ENCODE results near the gene DCUN1D5.
"Not testable (repeated sequence)": the region's sequence is repeated elsewhere in the genome, so short reads cannot be mapped to it uniquely, and the experiment has no call there.

Gene DCUN1D5

GRCh38 chr11:103051981-103052380 is 40.0 kb downstream of the DCUN1D5 start:
- no peaks in the 10 kb centered on the region for H3K27me3 ChIP-seq (ENCODE audit: control insufficient read depth, insufficient read depth, low read length)
- no peak overlapping the region for H3K4me3 ChIP-seq (ENCODE audit: low read length)
- no peaks in the 10 kb centered on the region for H3K4me1 ChIP-seq (ENCODE audit: control insufficient read depth, low read depth, low read length)
- no peak overlapping the region for H3K27ac ChIP-seq (ENCODE audit: low read length)
- no peaks in the 10 kb centered on the region for H3K9me3 ChIP-seq (ENCODE audit: control insufficient read depth, low read depth, low read length)
- no peak overlapping the region for H3K9ac ChIP-seq (ENCODE audit: low read length)
- no peaks in the 10 kb centered on the region for H3K36me3 ChIP-seq (ENCODE audit: control insufficient read depth, low read depth, low read length)

GRCh38 chr11:103051151-103051801 is 40.7 kb downstream of the DCUN1D5 start:
- no peak overlapping the region for H3K9ac ChIP-seq (ENCODE audit: low read length)
- H3K27ac ChIP-seq (ENCODE audit: low read length): no peak overlapping the region
- no peak overlapping the region for H3K4me3 ChIP-seq (ENCODE audit: low read length)
- H3K36me3 ChIP-seq (ENCODE audit: control insufficient read depth, low read depth, low read length): no peaks in the 10 kb centered on the region
- H3K27me3 ChIP-seq (ENCODE audit: control insufficient read depth, insufficient read depth, low read length): no peaks in the 10 kb centered on the region
- no peaks in the 10 kb centered on the region for H3K4me1 ChIP-seq (ENCODE audit: control insufficient read depth, low read depth, low read length)
- no peaks in the 10 kb centered on the region for H3K9me3 ChIP-seq (ENCODE audit: control insufficient read depth, low read depth, low read length)

- Histone ChIP-seq H3K4me3 (ENCODE audit: low read length) (no peak overlapping the region), H3K9me3 (ENCODE audit: control insufficient read depth, low read depth, low read length) (no peaks in the 10 kb centered on the region), H3K27ac (ENCODE audit: low read length) (no peak overlapping the region), H3K27me3 (ENCODE audit: control insufficient read depth, insufficient read depth, low read length) (no peaks in the 10 kb centered on the region), H3K36me3 (ENCODE audit: control insufficient read depth, low read depth, low read length) (no peaks in the 10 kb centered on the region), H3K9ac (ENCODE audit: low read length) (no peak overlapping the region), H3K4me1 (ENCODE audit: control insufficient read depth, low read depth, low read length) (no peaks in the 10 kb centered on the region)
Observed at GRCh38 chr11:103050351-103050750, 41.6 kb downstream of the DCUN1D5 start.

- no peaks in the 10 kb centered on the region for H3K27me3 ChIP-seq (ENCODE audit: control insufficient read depth, insufficient read depth, low read length)
- H3K4me3 ChIP-seq (ENCODE audit: low read length): no peak overlapping the region
- H3K36me3 ChIP-seq (ENCODE audit: control insufficient read depth, low read depth, low read length): no peaks in the 10 kb centered on the region
- no peaks in the 10 kb centered on the region for H3K9me3 ChIP-seq (ENCODE audit: control insufficient read depth, low read depth, low read length)
- H3K4me1 ChIP-seq (ENCODE audit: control insufficient read depth, low read depth, low read length): no peaks in the 10 kb centered on the region
- no peak overlapping the region for H3K9ac ChIP-seq (ENCODE audit: low read length)
- no peak overlapping the region for H3K27ac ChIP-seq (ENCODE audit: low read length)
Observed at GRCh38 chr11:103047837-103048236, 44.1 kb downstream of the DCUN1D5 start.

- H3K4me3 ChIP-seq (ENCODE audit: low read length): no peak overlapping the region
- H3K4me1 ChIP-seq (ENCODE audit: control insufficient read depth, low read depth, low read length): no peaks in the 10 kb centered on the region
- no peaks in the 10 kb centered on the region for H3K36me3 ChIP-seq (ENCODE audit: control insufficient read depth, low read depth, low read length)
- no peak overlapping the region for H3K27ac ChIP-seq (ENCODE audit: low read length)
- no peaks in the 10 kb centered on the region for H3K27me3 ChIP-seq (ENCODE audit: control insufficient read depth, insufficient read depth, low read length)
- no peaks in the 10 kb centered on the region for H3K9me3 ChIP-seq (ENCODE audit: control insufficient read depth, low read depth, low read length)
- H3K9ac ChIP-seq (ENCODE audit: low read length): no peak overlapping the region
Observed at GRCh38 chr11:103043826-103044678, 47.9 kb downstream of the DCUN1D5 start.

- H3K9ac ChIP-seq (ENCODE audit: low read length): no peak overlapping the region
- H3K36me3 ChIP-seq (ENCODE audit: control insufficient read depth, low read depth, low read length): no peaks in the 10 kb centered on the region
- no peaks in the 10 kb centered on the region for H3K27me3 ChIP-seq (ENCODE audit: control insufficient read depth, insufficient read depth, low read length)
- no peak overlapping the region for H3K27ac ChIP-seq (ENCODE audit: low read length)
- H3K9me3 ChIP-seq (ENCODE audit: control insufficient read depth, low read depth, low read length): no peaks in the 10 kb centered on the region
- H3K4me3 ChIP-seq (ENCODE audit: low read length): no peak overlapping the region
- no peaks in the 10 kb centered on the region for H3K4me1 ChIP-seq (ENCODE audit: control insufficient read depth, low read depth, low read length)
Observed at GRCh38 chr11:103042161-103042560, 49.8 kb downstream of the DCUN1D5 start.

- no peaks in the 10 kb centered on the region for H3K27me3 ChIP-seq (ENCODE audit: control insufficient read depth, insufficient read depth, low read length)
- no peaks in the 10 kb centered on the region for H3K36me3 ChIP-seq (ENCODE audit: control insufficient read depth, low read depth, low read length)
- no peak overlapping the region for H3K27ac ChIP-seq (ENCODE audit: low read length)
- H3K4me3 ChIP-seq (ENCODE audit: low read length): no peak overlapping the region
- no peaks in the 10 kb centered on the region for H3K4me1 ChIP-seq (ENCODE audit: control insufficient read depth, low read depth, low read length)
- no peaks in the 10 kb centered on the region for H3K9me3 ChIP-seq (ENCODE audit: control insufficient read depth, low read depth, low read length)
- no peak overlapping the region for H3K9ac ChIP-seq (ENCODE audit: low read length)
Observed at GRCh38 chr11:103035791-103036434, 56.0 kb downstream of the DCUN1D5 start.

- Histone ChIP-seq H3K4me3 (ENCODE audit: low read length) (no peak overlapping the region), H3K27ac (ENCODE audit: low read length) (no peak overlapping the region), H3K9me3 (ENCODE audit: control insufficient read depth, low read depth, low read length) (no peaks in the 10 kb centered on the region), H3K4me1 (ENCODE audit: control insufficient read depth, low read depth, low read length) (no peaks in the 10 kb centered on the region), H3K36me3 (ENCODE audit: control insufficient read depth, low read depth, low read length) (no peaks in the 10 kb centered on the region), H3K27me3 (ENCODE audit: control insufficient read depth, insufficient read depth, low read length) (no peaks in the 10 kb centered on the region), H3K9ac (ENCODE audit: low read length) (no peak overlapping the region)
Observed at GRCh38 chr11:103035216-103035615, 56.7 kb downstream of the DCUN1D5 start.

- Histone ChIP-seq H3K27me3 (ENCODE audit: control insufficient read depth, insufficient read depth, low read length) (no peaks in the 10 kb centered on the region), H3K36me3 (ENCODE audit: control insufficient read depth, low read depth, low read length) (no peaks in the 10 kb centered on the region), H3K9me3 (ENCODE audit: control insufficient read depth, low read depth, low read length) (no peaks in the 10 kb centered on the region)
Observed at GRCh38 chr11:103031834-103032233, 60.1 kb downstream of the DCUN1D5 start.

GRCh38 chr11:103029401-103029800 is 62.6 kb downstream of the DCUN1D5 start:
- Histone ChIP-seq H3K9ac (ENCODE audit: low read length) (no peak overlapping the region), H3K27ac (ENCODE audit: low read length) (no peak overlapping the region), H3K9me3 (ENCODE audit: control insufficient read depth, low read depth, low read length) (no peaks in the 10 kb centered on the region), H3K4me1 (ENCODE audit: control insufficient read depth, low read depth, low read length) (no peaks in the 10 kb centered on the region), H3K36me3 (ENCODE audit: control insufficient read depth, low read depth, low read length) (no peaks in the 10 kb centered on the region), H3K27me3 (ENCODE audit: control insufficient read depth, insufficient read depth, low read length) (no peaks in the 10 kb centered on the region), H3K4me3 (ENCODE audit: low read length) (no peak overlapping the region)

More at GRCh38 chr11:103031834-103032233, 60.1 kb downstream of the DCUN1D5 start:
- Histone ChIP-seq H3K27ac (ENCODE audit: low read length) (no peak overlapping the region), H3K4me3 (ENCODE audit: low read length) (no peak overlapping the region), H3K9ac (ENCODE audit: low read length) (no peak overlapping the region), H3K4me1 (ENCODE audit: control insufficient read depth, low read depth, low read length) (no peaks in the 10 kb centered on the region)

GRCh38 chr11:103028304-103029020 is 63.5 kb downstream of the DCUN1D5 start:
- H3K27me3 ChIP-seq (ENCODE audit: control insufficient read depth, insufficient read depth, low read length); H3K27ac ChIP-seq (ENCODE audit: low read length); H3K36me3 ChIP-seq (ENCODE audit: control insufficient read depth, low read depth, low read length); H3K4me3 ChIP-seq (ENCODE audit: low read length); H3K9ac ChIP-seq (ENCODE audit: low read length); H3K9me3 ChIP-seq (ENCODE audit: control insufficient read depth, low read depth, low read length); H3K4me1 ChIP-seq (ENCODE audit: control insufficient read depth, low read depth, low read length): not testable (repeated sequence)
